Measurements from ENCODE around the gene TCF7L2. TPM values are rescaled to one million over a fixed set of nuclear protein-coding genes. Genes with fewer than 3 reads are reported as not detected.
A peak's percentile ranks its signal among the peaks of the same experiment; 100 is the strongest.

Gene TCF7L2
- total RNA-seq, 1 donor from 2014 or later = 18.7 TPM

GRCh38 chr10:113168584-113168983, 218.5 kb downstream of the TCF7L2 start:
- ATAC-seq = no peak
- no peak for DNase-seq (ENCODE audit: low spot score)

GRCh38 chr10:113169111-113169510, 219.1 kb downstream of the TCF7L2 start:
- no peak for ATAC-seq
- DNase-seq (ENCODE audit: low spot score) = no peak

GRCh38 chr10:113169853-113170460, 219.9 kb downstream of the TCF7L2 start:
- ATAC-seq (no peak), DNase-seq (ENCODE audit: low spot score) (no peak)

- DNase-seq (ENCODE audit: low spot score) = peak; percentile 64
Observed at GRCh38 chr10:113171662-113172061, 221.6 kb downstream of the TCF7L2 start.

GRCh38 chr10:113175176-113175575, 225.1 kb downstream of the TCF7L2 start:
- ATAC-seq (no peak), DNase-seq (ENCODE audit: low spot score) (no peak)

More at GRCh38 chr10:113171662-113172061, 221.6 kb downstream of the TCF7L2 start:
- peak; percentile 95 for ATAC-seq

GRCh38 chr10:113175756-113176651, 226.0 kb downstream of the TCF7L2 start:
- no peak for DNase-seq (ENCODE audit: low spot score)
- no peak for ATAC-seq

GRCh38 chr10:113176652-113177155, 226.7 kb downstream of the TCF7L2 start:
- ATAC-seq = no peak

GRCh38 chr10:113177156-113177935, 227.3 kb downstream of the TCF7L2 start:
- ATAC-seq = no peak
- no peak for DNase-seq (ENCODE audit: low spot score)

More at GRCh38 chr10:113176652-113177155, 226.7 kb downstream of the TCF7L2 start:
- DNase-seq (ENCODE audit: low spot score) = no peak

GRCh38 chr10:113177936-113178335, 227.9 kb downstream of the TCF7L2 start:
- DNase-seq (ENCODE audit: low spot score) (no peak), ATAC-seq (no peak)

- ATAC-seq (no peak), DNase-seq (ENCODE audit: low spot score) (no peak)
Observed at GRCh38 chr10:113178771-113179170, 228.7 kb downstream of the TCF7L2 start.

GRCh38 chr10:113179265-113179664, 229.2 kb downstream of the TCF7L2 start:
- no peak for DNase-seq (ENCODE audit: low spot score)
- ATAC-seq = no peak

GRCh38 chr10:113179966-113180365, 229.9 kb downstream of the TCF7L2 start:
- DNase-seq (ENCODE audit: low spot score) (no peak), ATAC-seq (no peak)

- DNase-seq (ENCODE audit: low spot score) = no peak
- no peak for ATAC-seq
Observed at GRCh38 chr10:113180401-113181154, 230.5 kb downstream of the TCF7L2 start.

- no peak for DNase-seq (ENCODE audit: low spot score)
- ATAC-seq = no peak
Observed at GRCh38 chr10:113182154-113182553, 232.1 kb downstream of the TCF7L2 start.

- ATAC-seq = no peak
Observed at GRCh38 chr10:113183573-113183972, 233.5 kb downstream of the TCF7L2 start.

GRCh38 chr10:113187063-113187777, 237.2 kb downstream of the TCF7L2 start:
- DNase-seq (ENCODE audit: low spot score) = no peak
- ATAC-seq = no peak

More at GRCh38 chr10:113183573-113183972, 233.5 kb downstream of the TCF7L2 start:
- no peak for DNase-seq (ENCODE audit: low spot score)

GRCh38 chr10:113199459-113199858, 249.4 kb downstream of the TCF7L2 start:
- ATAC-seq (no peak), DNase-seq (ENCODE audit: low spot score) (no peak)

GRCh38 chr10:113202011-113202410, 252.0 kb downstream of the TCF7L2 start:
- no peak for ATAC-seq
- no peak for DNase-seq (ENCODE audit: low spot score)

GRCh38 chr10:113207924-113208323, 257.9 kb downstream of the TCF7L2 start:
- ATAC-seq = no peak
- no peak for DNase-seq (ENCODE audit: low spot score)

- DNase-seq (ENCODE audit: low spot score) = no peak
Observed at GRCh38 chr10:113213035-113213434, 263.0 kb downstream of the TCF7L2 start.

More at GRCh38 chr10:113213035-113213434, 263.0 kb downstream of the TCF7L2 start:
- ATAC-seq = no peak

All from left lobe of liver (tissue), 2 donors.